Pancreas (tissue), 10 donors: ENCODE measurements around the gene CDKN1C. TPM values are rescaled to one million over a fixed set of nuclear protein-coding genes. Genes with fewer than 3 reads are reported as not detected.

Experiments
- ATAC-seq, 4 donors: fragments of 200-7000 bp; cut with Tn5 transposase; one replicate each; pipeline versions ENCODE4 v1.8.0 to v1.9.1; 2020; ENCODE audit warnings: mild to moderate bottlenecking in 4 of 4, moderate library complexity in 4 of 4
- DNase-seq, 6 donors: peaks; one replicate each; pipeline ENCODE4 v3.0.0-alpha.2; 2020
- FAIRE-seq: peaks from 2 replicates; lab custom pipeline; 2012; peaks lifted over from hg19 to GRCh38; lab: Jason Lieb, UNC
- H3K27ac ChIP-seq, 4 donors: fragments of 200-600 bp; sonication (generic); 1 replicate in 3 of 4; 2 replicates in 1 of 4; pipeline versions ENCODE4 v1.5.0 to v1.8.0; 2020
- H3K27me3 ChIP-seq, 4 donors: fragments of 200-600 bp; one replicate each; pipeline ENCODE4 v1.8.0; 2021
- H3K36me3 ChIP-seq, 3 donors: fragments of 200-600 bp; sonication (generic) in 1 of 3; one replicate each; pipeline versions ENCODE4 v1.5.0 to v1.8.0; 2020 to 2021
- H3K4me1 ChIP-seq, 3 donors: fragments of 200-600 bp; one replicate each; pipeline ENCODE4 v1.8.0; 2021
- H3K4me3 ChIP-seq, 4 donors: fragments of 200-600 bp; sonication (generic) in 2 of 4; one replicate each; pipeline versions ENCODE4 v1.5.0 to v1.8.0; 2020 to 2021
- H3K9me3 ChIP-seq, 4 donors: fragments of 200-600 bp; one replicate each; pipeline ENCODE4 v1.8.0; 2021
- CTCF ChIP-seq, 4 donors: fragments of 200-600 bp; sonication (generic) in 3 of 4; IDR thresholded peaks; one replicate each; pipeline versions ENCODE4 v1.5.0 to v1.8.0; 2021; ENCODE audit warnings: antibody characterized with exemption in 4 of 4
- WGBS, 2 donors: extraction: QIAGEN DNeasy Blood & Tissue Kit; methylation state at CpG; one replicate each; pipeline ENCODE4 v1.1.7; 2013; 5-methylcytosine and 5-hydroxymethylcytosine counted together
- intact Hi-C, 3 donors: fragments of 100-400 bp; cut with DNase I; formaldehyde crosslinking; loops; one replicate each; pipeline versions ENCODE4 v1.11.1 to v1.14.2; 2022
- polyA plus RNA-seq, 2 donors: library from polyadenylated mRNA; stranded (reverse); fragments of 200-250 nt; gene quantifications; one replicate each; pipeline ENCODE4 v1.2.3, GENCODE V29; 2013
- total RNA-seq, 6 donors: library from RNA; stranded (reverse); fragmentation: NEBNext Ultra II Directional in 4 of 6; extraction: Animal tissue kit (Norgen Biotek cat#: 25700) in 4 of 6; gene quantifications; one replicate each; pipeline versions ENCODE4 v1.2.1 to v1.2.4, GENCODE V29; 2021 to 2023
- donor health status: healthy with polysubstance abuse.
- donor health status: DM: no; HTN: no; CAD: no; lungs with moderate emphysema.
- donor health status: DM: no; HTN: no; CAD: no.
- donor health status: control.
- donor health status: control.
- donor health status: Bipolar disorder and iron deficiency.
- donor health status: DM: yes; HTN: yes; CAD: no.
- donor health status: DM: no; HTN: no; CAD: no.
- donor health status: DM: no; HTN: no; CAD: no.
- donor health status: DM: yes; HTN: yes; CAD: no.

CDKN1C gene
- total and polyA plus RNA-seq, 8 donors: 9.2 to 71.4 (median 20.0) TPM

GRCh38 chr11:2920343-2920742 is 34.8 kb upstream of the CDKN1C start:
- Histone ChIP-seq H3K4me3 (no peak overlapping the region), H3K36me3 (no peaks in the 10 kb centered on the region), H3K27me3 (no peaks in the 10 kb centered on the region), H3K27ac (no peak overlapping the region), H3K4me1 (no peaks in the 10 kb centered on the region), H3K9me3 (no peaks in the 10 kb centered on the region)
- FAIRE-seq (no peak), DNase-seq (peak in 2 of 6 donors; percentile 19 to 50), ATAC-seq (no peak)
- intact Hi-C loops: no loop called here
- WGBS, 2 donors: 88 to 97% methylated on average over 12 of the region's 12 CpGs
- no peak for TF ChIP-seq CTCF (IDR thresholded peaks at IDR 0.05)

- FAIRE-seq (no peak), ATAC-seq (no peak), DNase-seq (peak in 2 of 6 donors; percentile 30 to 47)
- Histone ChIP-seq H3K27ac (no peak overlapping the region), H3K27me3 (no peaks in the 10 kb centered on the region), H3K4me1 (no peaks in the 10 kb centered on the region), H3K4me3 (no peak overlapping the region), H3K36me3 (no peaks in the 10 kb centered on the region), H3K9me3 (no peaks in the 10 kb centered on the region)
- 80 to 92% methylated on average over 13 of the region's 13 CpGs for WGBS, 2 donors
- intact Hi-C loops: no loop called here
- TF ChIP-seq CTCF (IDR thresholded peaks at IDR 0.05): no peak
These were observed 34.3 kb upstream of the CDKN1C start for GRCh38 chr11:2919837-2920236.

- intact Hi-C loops: no loop called here
- FAIRE-seq: no peak
- no peaks in the 10 kb centered on the region for H3K27me3 ChIP-seq
- peak in 2 of 6 donors; percentile 47 to 56 for DNase-seq
- no peak for TF ChIP-seq CTCF (IDR thresholded peaks at IDR 0.05)
- 79 to 85% methylated on average over 9 of the region's 9 CpGs for WGBS, 2 donors
- H3K4me1 ChIP-seq: no peaks in the 10 kb centered on the region
- H3K36me3 ChIP-seq: no peaks in the 10 kb centered on the region
- H3K27ac ChIP-seq: no peak overlapping the region
- ATAC-seq: no peak
- no peak overlapping the region for H3K4me3 ChIP-seq
- no peaks in the 10 kb centered on the region for H3K9me3 ChIP-seq
These were observed 33.6 kb upstream of the CDKN1C start for GRCh38 chr11:2919188-2919587.

- intact Hi-C loops: no loop called here
- FAIRE-seq (no peak), DNase-seq (peak in 2 of 6 donors; percentile 27 to 73), ATAC-seq (no peak)
- no peaks in the 10 kb centered on the region for H3K9me3 ChIP-seq
- peaks cover 3 to 7% (median 6%) of the 10 kb centered on the region in 3 donors for H3K4me1 ChIP-seq
- no peak overlapping the region for H3K27ac ChIP-seq
- no peak for TF ChIP-seq CTCF (IDR thresholded peaks at IDR 0.05)
- no peak overlapping the region for H3K4me3 ChIP-seq
- no peaks in the 10 kb centered on the region for H3K36me3 ChIP-seq
- WGBS, 2 donors: 82 to 84% methylated on average over 25 of the region's 25 CpGs
- H3K27me3 ChIP-seq: no peaks in the 10 kb centered on the region
These were observed 32.4 kb upstream of the CDKN1C start for GRCh38 chr11:2917842-2918490.

- FAIRE-seq: no peak
- Histone ChIP-seq H3K27me3 (no peaks in the 10 kb centered on the region), H3K36me3 (no peaks in the 10 kb centered on the region), H3K27ac (no peak overlapping the region), H3K4me3 (no peak overlapping the region), H3K9me3 (no peaks in the 10 kb centered on the region), H3K4me1 (peaks cover 12 to 15% (median 13%) of the 10 kb centered on the region in 3 donors)
- peak in 2 of 6 donors; percentile 28 to 67 for DNase-seq
- TF ChIP-seq CTCF (IDR thresholded peaks at IDR 0.05): no peak
- no peak for ATAC-seq
- intact Hi-C loops: no loop called here
- 93 to 97% methylated on average over 16 of the region's 16 CpGs for WGBS, 2 donors
These were observed 31.5 kb upstream of the CDKN1C start for GRCh38 chr11:2916892-2917645.
